ENCODE results near the gene BHLHE23.

GRCh38 chr20:63033794-63034709, 27.3 kb upstream of the BHLHE23 start:
- TF ChIP-seq CTCF (IDR thresholded peaks at IDR 0.05): no peak
- no peak for TF ChIP-seq POLR2A (IDR thresholded peaks at IDR 0.05)

Measured in vagina (tissue), 2 donors.